Germinal center (tissue), 1 donor: ENCODE data around the gene STX11.
"Not testable (repeated sequence)": the region's sequence is repeated elsewhere in the genome, so short reads cannot be mapped to it uniquely, and the experiment has no call there.

ENCODE experiments used
- DNase-seq: peaks from one replicate; pipeline ENCODE4 v3.0.0; 2012; ENCODE audit warnings: mixed read lengths, low spot score

The STX11 gene

GRCh38 chr6:144149894-144150709 lies at the start of gene STX11:
TSS of gene STX11 (plus strand) at chr6:144150517. CDS start at chr6:144186628, 36,111 bp downstream.
- DNase-seq: peak; percentile 73

GRCh38 chr6:144103026-144103563 lies 47.2 kb upstream of the STX11 start:
- no peak for DNase-seq

- DNase-seq: no peak
Observed at GRCh38 chr6:144104488-144104887, 45.8 kb upstream of the STX11 start.

GRCh38 chr6:144104898-144105487 lies 45.3 kb upstream of the STX11 start:
- peak; percentile 74 for DNase-seq

GRCh38 chr6:144106206-144106605 lies 44.1 kb upstream of the STX11 start:
- DNase-seq: no peak

- DNase-seq: no peak
Observed at GRCh38 chr6:144110210-144110609, 40.1 kb upstream of the STX11 start.

- no peak for DNase-seq
Observed at GRCh38 chr6:144113366-144113765, 37.0 kb upstream of the STX11 start.

- DNase-seq: no peak
Observed at GRCh38 chr6:144115219-144115618, 35.1 kb upstream of the STX11 start.

- no peak for DNase-seq
Observed at GRCh38 chr6:144119376-144119775, 30.9 kb upstream of the STX11 start.

GRCh38 chr6:144122861-144123260 lies 27.5 kb upstream of the STX11 start:
- DNase-seq: no peak

GRCh38 chr6:144123421-144123820 lies 26.9 kb upstream of the STX11 start:
- DNase-seq: no peak

- DNase-seq: no peak
Observed at GRCh38 chr6:144123836-144124235, 26.5 kb upstream of the STX11 start.

GRCh38 chr6:144127097-144127496 lies 23.2 kb upstream of the STX11 start:
- DNase-seq: no peak

- no peak for DNase-seq
Observed at GRCh38 chr6:144129469-144129868, 20.8 kb upstream of the STX11 start.

- no peak for DNase-seq
Observed at GRCh38 chr6:144131248-144131709, 19.0 kb upstream of the STX11 start.

GRCh38 chr6:144132167-144132690 lies 18.1 kb upstream of the STX11 start:
- DNase-seq: not testable (repeated sequence)

GRCh38 chr6:144133225-144133821 lies 17.0 kb upstream of the STX11 start:
- DNase-seq: no peak

GRCh38 chr6:144134176-144134575 lies 16.1 kb upstream of the STX11 start:
- no peak for DNase-seq

GRCh38 chr6:144134737-144135136 lies 15.6 kb upstream of the STX11 start:
- no peak for DNase-seq

- no peak for DNase-seq
Observed at GRCh38 chr6:144138542-144138941, 11.8 kb upstream of the STX11 start.

- DNase-seq: no peak
Observed at GRCh38 chr6:144139817-144140216, 10.5 kb upstream of the STX11 start.

- DNase-seq: no peak
Observed at GRCh38 chr6:144140867-144141266, 9.4 kb upstream of the STX11 start.

GRCh38 chr6:144141470-144141869 lies 8.8 kb upstream of the STX11 start:
- no peak for DNase-seq
